HL-60/S4 treated with phorbol 12-myristate 13-acetate at 8.2 ng/mL for 4 days and 3 days (cell line): ENCODE results near the gene MARK2.

Experiments
- in situ Hi-C: fragments of 300-500 bp; cut with MboI; formaldehyde crosslinking; loops from 2 replicates; pipeline ENCODE4 v1.15.0; 2022; ENCODE audit warnings: low sequenced_read_pairs

Gene MARK2

DNA sequence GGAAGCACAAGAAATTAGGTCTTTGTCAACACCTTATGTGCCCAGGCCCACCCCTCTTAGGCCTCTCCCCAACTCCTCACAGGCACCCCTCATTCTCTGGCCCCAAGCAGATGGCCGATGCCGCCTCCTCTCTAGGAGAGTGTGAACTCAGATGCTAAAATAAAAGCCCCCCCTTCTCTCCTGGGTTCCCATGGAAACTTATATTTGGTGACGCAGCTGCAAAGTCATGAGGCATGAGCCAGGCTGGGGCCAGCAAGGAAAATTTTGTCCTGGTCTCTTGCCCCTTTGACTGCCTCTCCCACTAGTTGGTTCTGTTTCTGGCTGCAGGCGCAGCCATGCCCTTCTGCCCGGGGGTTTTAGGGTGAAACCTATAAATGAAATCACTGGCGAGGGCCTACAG lies 66.3 kb downstream of the MARK2 start:
- in situ Hi-C loops: no loop called here

DNA sequence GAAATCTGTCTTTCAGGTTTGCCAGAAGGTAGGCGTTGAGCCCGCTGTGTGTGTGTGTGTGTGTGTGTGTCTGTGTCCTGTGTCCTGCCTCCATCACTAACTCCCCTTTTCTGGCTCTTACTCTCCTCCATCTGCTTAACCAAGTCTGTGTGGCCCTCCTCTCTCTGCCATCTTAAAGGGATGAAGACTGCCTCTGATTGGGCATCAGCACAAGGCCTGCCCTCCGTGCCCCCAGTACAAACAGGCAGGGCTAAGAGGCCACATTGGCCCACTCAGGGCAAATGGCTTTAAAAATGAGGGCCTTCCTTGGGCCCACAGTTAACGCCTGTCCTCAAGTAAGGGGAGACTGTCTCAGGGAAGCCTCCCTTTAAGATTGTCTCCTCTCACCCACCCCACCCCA lies 67.2 kb downstream of the MARK2 start:
- in situ Hi-C loops: no loop called here

DNA sequence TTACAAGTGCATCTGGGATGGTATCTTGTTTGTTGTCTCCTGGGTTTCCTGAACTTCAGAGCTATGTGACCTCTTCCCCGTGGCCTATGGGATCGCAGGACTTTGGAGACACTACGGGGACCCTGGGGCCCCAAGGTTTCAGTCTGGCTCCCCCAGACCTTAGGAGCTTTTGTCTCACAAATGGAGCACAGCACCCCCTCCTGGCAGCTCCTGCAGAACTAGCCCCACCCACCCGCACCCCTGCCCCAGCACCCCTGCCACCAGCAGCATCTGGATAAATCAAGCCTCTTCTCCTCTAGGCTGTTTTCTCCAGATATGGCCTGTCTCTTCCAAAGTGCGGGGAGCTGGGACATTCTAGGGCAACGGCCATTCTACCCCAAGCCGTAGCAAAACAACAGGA lies 67.7 kb downstream of the MARK2 start:
- in situ Hi-C loops: no loop called here

DNA sequence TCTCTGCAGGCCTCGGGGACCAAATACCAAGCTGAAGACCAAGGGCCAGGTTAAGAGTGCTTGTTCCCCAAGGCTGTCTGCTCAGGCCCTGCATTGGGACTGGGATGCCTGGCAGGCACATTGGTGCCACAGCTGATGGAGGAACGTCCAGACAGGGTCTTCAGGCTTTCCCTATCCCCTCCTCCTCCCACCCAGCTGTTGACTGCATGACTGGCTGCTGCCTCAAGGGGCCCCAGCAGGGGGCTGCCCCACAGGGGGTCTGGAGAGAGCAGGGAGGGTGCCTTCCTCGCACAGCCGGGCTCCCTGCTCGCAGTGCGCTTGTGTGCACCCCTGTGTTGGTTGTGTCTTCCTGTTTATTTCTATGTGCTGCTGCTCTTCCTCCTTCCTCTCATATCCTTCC lies 68.2 kb downstream of the MARK2 start:
- in situ Hi-C loops: no loop called here

GRCh38 chr11:63907808-63908530 lies 69.1 kb downstream of the MARK2 start:
- in situ Hi-C loops: no loop called here

- in situ Hi-C loops: no loop called here
Measured at GRCh38 chr11:63908631-63909401, 69.9 kb downstream of the MARK2 start.

DNA sequence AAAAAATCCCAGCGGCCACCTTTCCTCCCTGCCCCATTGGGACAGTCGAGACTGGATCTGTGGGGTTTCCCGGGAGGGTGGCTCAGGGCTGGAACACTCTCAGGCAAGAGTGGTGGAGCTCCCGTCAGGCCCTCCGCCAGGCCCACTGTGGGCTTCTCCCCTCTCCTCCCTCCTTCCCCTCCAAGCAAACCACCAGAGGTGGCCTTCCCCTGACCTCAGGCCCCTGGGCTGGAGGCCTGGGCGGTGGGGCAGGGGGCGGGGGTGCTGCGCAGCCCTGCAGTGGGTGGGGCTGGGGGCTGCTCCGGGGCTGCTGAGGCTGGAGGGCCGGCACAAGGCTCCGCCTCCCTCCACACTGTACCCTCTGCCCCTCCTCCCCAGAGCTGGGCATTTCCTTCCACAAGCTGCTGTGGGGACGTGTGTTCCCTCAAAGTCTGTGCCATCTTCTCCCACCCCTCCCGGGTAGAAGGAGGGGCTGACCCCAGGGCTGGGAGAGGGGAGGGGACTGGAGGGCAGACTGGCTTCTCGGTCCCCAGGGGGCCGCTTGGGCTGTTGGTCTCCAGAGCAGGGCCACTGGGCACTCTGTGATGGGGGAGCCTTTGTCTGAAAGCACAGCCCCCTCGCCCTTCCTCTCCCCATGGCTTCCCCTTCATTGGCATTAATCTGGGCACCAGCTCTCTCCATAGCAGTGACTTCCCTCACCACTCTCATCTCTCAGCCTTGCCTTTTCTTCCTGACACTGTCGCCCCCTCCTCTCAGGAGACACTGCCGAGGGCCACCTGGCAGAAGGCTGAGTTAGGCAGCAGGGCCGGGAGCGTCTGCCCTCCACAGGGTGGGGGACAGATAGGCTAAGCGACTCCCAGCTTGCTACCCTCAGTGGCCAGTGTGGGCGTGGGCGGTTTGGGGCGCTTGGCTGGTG lies 70.9 kb downstream of the MARK2 start:
- in situ Hi-C loops: no loop called here

- in situ Hi-C loops: no loop called here
Measured at GRCh38 chr11:63910675-63911074, 71.8 kb downstream of the MARK2 start.

GRCh38 chr11:63911440-63911839 lies 72.5 kb downstream of the MARK2 start:
- in situ Hi-C loops: no loop called here

- in situ Hi-C loops: no loop called here
Measured at GRCh38 chr11:63911876-63912275, 73.0 kb downstream of the MARK2 start.

GRCh38 chr11:63912678-63913077 lies 73.8 kb downstream of the MARK2 start:
- in situ Hi-C loops: no loop called here

- in situ Hi-C loops: no loop called here
Measured at GRCh38 chr11:63913866-63914830, 75.2 kb downstream of the MARK2 start.

- in situ Hi-C loops: no loop called here
Measured at GRCh38 chr11:63914896-63915691, 76.2 kb downstream of the MARK2 start.

DNA sequence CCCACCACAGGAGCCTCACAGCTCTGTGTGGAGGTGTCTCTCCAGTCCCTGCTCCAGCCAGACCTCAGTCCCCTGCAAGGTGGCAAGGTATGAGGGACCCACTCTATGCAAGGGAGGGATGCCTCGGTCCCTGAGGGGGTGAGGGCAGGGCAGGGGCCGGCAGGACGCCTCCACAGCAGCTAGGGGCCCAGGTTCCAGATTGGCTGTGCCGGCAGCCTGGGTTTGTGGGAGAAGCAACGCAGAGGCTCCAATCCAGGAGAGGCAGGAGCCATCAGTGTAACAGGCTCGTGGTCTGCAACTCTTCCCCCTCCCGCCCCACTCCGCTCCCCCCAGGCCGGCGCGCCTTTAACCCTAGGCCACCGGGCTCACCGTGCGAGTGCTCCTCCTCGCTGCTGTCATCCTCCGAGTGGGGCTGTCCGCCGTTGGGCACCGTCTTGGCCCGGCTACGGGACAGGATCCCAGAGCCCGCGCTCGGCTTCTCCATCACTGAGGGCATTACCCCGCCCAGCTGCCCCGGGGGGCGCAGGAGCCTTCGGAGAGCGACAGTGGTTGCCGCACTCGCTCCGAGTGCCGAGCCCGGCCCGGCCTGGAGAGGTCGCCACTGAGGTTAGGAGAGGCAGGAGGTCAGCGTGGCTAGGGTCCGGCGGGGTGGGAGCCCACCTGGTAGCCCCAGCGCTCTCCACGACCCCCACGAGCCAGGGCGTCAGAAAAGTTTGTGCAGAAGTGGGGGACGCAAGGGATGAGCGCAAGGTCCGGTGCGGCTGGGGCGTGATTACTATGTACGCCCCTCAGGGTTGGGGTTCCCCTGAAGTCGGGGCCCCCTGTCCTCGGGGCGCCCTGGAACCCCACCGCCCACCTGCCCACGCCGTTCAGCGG lies 77.3 kb downstream of the MARK2 start:
- in situ Hi-C loops: no loop called here

- in situ Hi-C loops: no loop called here
Measured at GRCh38 chr11:63916837-63917691, 78.2 kb downstream of the MARK2 start, which contains the start of gene RCOR2. RCOR2 (minus strand) TSS chr11:63917164; CDS start chr11:63916456, 708 bp downstream.

DNA sequence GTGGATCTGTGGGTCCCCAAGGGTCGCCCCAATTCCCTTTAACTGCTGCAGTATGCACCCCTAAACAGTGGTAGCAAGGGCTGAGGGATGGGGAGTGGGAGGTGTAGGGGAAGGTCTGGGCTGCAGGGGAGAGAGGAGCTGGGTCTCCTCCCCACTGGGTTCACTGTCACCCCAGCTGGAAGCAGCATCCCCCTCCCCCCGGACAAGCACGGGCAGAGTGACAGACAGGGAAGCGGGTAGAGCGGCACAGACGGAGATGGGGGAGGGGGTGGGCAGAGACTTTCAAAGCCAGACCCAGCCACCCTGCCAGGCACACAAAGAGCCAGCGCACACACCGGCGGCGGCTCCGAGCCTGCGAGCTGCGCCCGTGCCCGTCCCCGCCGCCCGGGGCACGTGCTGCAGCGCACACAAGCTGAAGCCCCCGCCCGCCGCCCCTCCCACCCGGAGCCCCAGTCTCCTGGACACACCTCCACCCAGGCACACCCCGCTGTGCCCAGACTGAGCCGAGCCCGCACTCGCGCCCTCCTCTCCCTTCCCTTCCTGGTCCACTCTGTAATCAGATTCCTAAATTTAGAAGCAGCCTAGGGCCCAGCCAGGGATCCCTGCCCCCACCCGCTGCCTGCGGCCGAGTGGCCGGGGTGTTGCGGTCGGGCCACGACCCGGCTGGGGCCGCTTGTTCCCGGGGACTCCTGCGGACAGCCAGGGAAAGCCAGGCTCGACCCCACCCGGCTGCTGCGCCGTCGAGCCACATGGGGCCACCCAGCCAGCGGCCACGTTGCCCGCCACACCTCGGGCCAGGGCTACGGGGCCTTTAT lies 79.0 kb downstream of the MARK2 start:
- in situ Hi-C loops: no loop called here
